Loucy (cell line): ENCODE results near the gene LRIG1.

Experiments
- EZH2phosphoT487 ChIP-seq: fragments of 200-600 bp; IDR thresholded peaks from 2 replicates; pipeline ENCODE4 v1.6.1; 2018; ENCODE audit warnings: antibody characterized with exemption, mild to moderate bottlenecking, moderate library complexity, borderline replicate concordance
- TF ChIP-seq, protein P1 (sequence below): fragments of 200-600 bp; sonication (generic); conservative IDR thresholded peaks from 2 replicates; pipeline ENCODE4 v1.5.1; 2014; ENCODE audit warnings: mild to moderate bottlenecking, antibody characterized with exemption, low read length

DNA sequence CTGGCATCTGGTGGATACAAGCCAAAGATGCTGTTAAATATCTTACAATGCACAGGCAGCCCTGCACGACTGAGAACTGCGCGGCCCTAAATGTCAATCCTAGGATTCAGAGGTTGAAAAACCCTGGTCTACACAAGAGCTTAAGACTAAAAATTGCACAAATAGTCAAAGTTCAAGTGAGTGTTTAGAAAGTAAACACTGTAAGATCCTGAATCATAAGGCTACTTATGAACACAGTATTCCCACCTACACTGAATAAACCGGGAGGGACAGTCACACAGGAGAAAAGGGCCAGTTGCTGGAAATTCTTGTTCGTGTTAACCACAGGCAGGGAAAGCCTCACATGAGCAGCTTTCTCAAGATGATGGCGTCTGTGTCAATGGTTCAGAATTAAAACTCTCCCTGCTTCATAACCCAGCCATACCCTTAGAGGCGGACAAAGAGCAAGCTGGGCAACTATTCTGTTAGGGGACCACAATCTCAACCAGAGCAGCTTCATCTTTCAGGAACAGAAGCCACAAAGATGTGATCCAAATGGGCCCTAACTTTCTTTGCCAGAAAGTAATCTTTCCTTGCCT, 37.7 kb downstream of the LRIG1 start:
- TF ChIP-seq, protein P1, sequence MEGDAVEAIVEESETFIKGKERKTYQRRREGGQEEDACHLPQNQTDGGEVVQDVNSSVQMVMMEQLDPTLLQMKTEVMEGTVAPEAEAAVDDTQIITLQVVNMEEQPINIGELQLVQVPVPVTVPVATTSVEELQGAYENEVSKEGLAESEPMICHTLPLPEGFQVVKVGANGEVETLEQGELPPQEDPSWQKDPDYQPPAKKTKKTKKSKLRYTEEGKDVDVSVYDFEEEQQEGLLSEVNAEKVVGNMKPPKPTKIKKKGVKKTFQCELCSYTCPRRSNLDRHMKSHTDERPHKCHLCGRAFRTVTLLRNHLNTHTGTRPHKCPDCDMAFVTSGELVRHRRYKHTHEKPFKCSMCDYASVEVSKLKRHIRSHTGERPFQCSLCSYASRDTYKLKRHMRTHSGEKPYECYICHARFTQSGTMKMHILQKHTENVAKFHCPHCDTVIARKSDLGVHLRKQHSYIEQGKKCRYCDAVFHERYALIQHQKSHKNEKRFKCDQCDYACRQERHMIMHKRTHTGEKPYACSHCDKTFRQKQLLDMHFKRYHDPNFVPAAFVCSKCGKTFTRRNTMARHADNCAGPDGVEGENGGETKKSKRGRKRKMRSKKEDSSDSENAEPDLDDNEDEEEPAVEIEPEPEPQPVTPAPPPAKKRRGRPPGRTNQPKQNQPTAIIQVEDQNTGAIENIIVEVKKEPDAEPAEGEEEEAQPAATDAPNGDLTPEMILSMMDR, result no peak
- TF ChIP-seq EZH2phosphoT487, result no peak
